Peyer's patch (tissue), 4 donors: ENCODE results near the gene MCCC1. TPM values are rescaled to one million over a fixed set of nuclear protein-coding genes. Genes with fewer than 3 reads are reported as not detected.
"Not testable (repeated sequence)": the region's sequence is repeated elsewhere in the genome, so short reads cannot be mapped to it uniquely, and the experiment has no call there.

Source experiments
- DNase-seq, 3 donors: peaks; one replicate each; pipeline ENCODE4 v3.0.0-alpha.2; 2017 to 2019
- H3K27ac ChIP-seq, 4 donors: fragments of 200-600 bp; sonication (generic); one replicate each; pipeline ENCODE4 v1.5.1; 2016 to 2019
- H3K27me3 ChIP-seq, 2 donors: fragments of 200-600 bp; sonication (generic); one replicate each; pipeline ENCODE4 v1.5.1; 2019
- H3K36me3 ChIP-seq, 3 donors: fragments of 200-600 bp; sonication (generic); one replicate each; pipeline ENCODE4 v1.5.1; 2016 to 2019
- H3K4me1 ChIP-seq, 4 donors: fragments of 200-600 bp; sonication (generic); one replicate each; pipeline ENCODE4 v1.5.1; 2016 to 2019
- H3K4me3 ChIP-seq, 4 donors: fragments of 200-600 bp; sonication (generic); 1 replicate in 3 of 4; 2 replicates in 1 of 4; pipeline ENCODE4 v1.5.1; 2016 to 2019; ENCODE audit warnings: mild to moderate bottlenecking in 1 of 4
- H3K9me3 ChIP-seq, 4 donors: fragments of 200-600 bp; sonication (generic); one replicate each; pipeline ENCODE4 v1.5.1; 2016 to 2019; ENCODE audit warnings: mild to moderate bottlenecking in 1 of 4
- POLR2A ChIP-seq, 2 donors: fragments of 450-650 bp; IDR thresholded peaks; one replicate each; pipeline ENCODE4 v1.5.1; 2017; ENCODE audit warnings: antibody characterized with exemption in 2 of 2, mild to moderate bottlenecking in 2 of 2, moderate library complexity in 2 of 2
- total RNA-seq, 4 donors: library from RNA; depleted of rRNA; stranded (reverse); fragments of >200 nt; gene quantifications; one replicate each; pipeline ENCODE4 v1.1.0, GENCODE V29; 2016
- TF ChIP-seq, protein P1 (sequence below), 6 experiments: fragments of 450-650 bp in 4 of 6; fragments of 200-600 bp in 2 of 6; sonication (generic) in 1 of 6; IDR thresholded peaks; one replicate each; pipeline ENCODE4 v1.5.1; 2017 to 2019; ENCODE audit warnings: antibody characterized with exemption in 6 of 6, mild to moderate bottlenecking in 3 of 6, moderate library complexity in 1 of 6

Gene MCCC1
- total RNA-seq, 4 donors from 2014 or later: 20.3 to 57.8 (median 21.9) TPM

DNA sequence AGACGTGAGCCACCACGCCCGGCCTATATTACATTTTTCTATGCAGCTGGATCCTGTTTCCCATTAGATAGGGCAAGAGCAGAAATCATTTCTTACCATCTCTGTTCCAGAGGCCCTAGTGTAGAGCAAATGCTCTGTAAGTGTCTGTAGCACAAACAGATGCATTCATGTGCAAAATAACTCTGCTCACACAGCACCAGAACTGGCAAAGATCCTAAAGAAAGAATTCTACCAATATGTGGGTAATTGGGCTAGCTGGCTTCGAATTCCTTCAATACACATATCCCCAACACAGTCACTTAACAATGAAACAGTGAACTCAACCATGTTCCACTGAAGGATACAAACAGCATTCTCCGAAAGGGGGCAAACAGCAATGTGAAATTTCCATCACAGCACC is 86.2 kb downstream of the MCCC1 start:
- H3K4me1 ChIP-seq: no peaks in the 10 kb centered on the region
- no peak overlapping the region for H3K4me3 ChIP-seq
- no peak overlapping the region for H3K27ac ChIP-seq
- DNase-seq: no peak
- H3K27me3 ChIP-seq: no peaks in the 10 kb centered on the region
- no peaks in the 10 kb centered on the region for H3K9me3 ChIP-seq
- TF ChIP-seq, protein P1, sequence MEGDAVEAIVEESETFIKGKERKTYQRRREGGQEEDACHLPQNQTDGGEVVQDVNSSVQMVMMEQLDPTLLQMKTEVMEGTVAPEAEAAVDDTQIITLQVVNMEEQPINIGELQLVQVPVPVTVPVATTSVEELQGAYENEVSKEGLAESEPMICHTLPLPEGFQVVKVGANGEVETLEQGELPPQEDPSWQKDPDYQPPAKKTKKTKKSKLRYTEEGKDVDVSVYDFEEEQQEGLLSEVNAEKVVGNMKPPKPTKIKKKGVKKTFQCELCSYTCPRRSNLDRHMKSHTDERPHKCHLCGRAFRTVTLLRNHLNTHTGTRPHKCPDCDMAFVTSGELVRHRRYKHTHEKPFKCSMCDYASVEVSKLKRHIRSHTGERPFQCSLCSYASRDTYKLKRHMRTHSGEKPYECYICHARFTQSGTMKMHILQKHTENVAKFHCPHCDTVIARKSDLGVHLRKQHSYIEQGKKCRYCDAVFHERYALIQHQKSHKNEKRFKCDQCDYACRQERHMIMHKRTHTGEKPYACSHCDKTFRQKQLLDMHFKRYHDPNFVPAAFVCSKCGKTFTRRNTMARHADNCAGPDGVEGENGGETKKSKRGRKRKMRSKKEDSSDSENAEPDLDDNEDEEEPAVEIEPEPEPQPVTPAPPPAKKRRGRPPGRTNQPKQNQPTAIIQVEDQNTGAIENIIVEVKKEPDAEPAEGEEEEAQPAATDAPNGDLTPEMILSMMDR (IDR thresholded peaks at IDR 0.05): no peak
- TF ChIP-seq POLR2A (IDR thresholded peaks at IDR 0.05): no peak
- H3K36me3 ChIP-seq: peaks cover 0 to 27% (median 0%) of the 10 kb centered on the region in 3 donors

DNA sequence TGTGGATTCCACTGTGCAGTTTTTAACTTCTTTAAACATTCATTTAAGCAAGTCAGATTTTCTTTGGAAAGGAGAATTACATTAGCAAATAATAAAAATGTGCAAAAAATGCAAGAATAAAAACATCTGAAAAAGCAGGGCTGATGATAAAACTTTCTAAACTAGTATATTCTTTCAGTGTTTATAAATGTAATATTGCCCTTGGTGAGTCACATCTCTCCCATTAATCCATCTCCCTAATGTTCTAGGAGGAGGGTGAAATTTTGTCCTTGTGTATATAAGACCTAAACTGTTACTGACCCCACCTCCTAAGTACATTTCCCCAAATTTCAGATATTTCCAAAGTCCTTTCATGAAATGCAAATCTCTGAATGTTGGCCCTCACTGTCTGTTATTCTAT is 90.5 kb downstream of the MCCC1 start:
- TF ChIP-seq POLR2A (IDR thresholded peaks at IDR 0.05): no peak
- TF ChIP-seq, protein P1 (IDR thresholded peaks at IDR 0.05): no peak
- no peaks in the 10 kb centered on the region for H3K27me3 ChIP-seq
- H3K9me3 ChIP-seq: no peaks in the 10 kb centered on the region
- no peak for DNase-seq
- H3K27ac ChIP-seq: no peak overlapping the region
- H3K4me1 ChIP-seq: no peaks in the 10 kb centered on the region
- H3K36me3 ChIP-seq: peaks cover 0 to 2% (median 0%) of the 10 kb centered on the region in 3 donors
- H3K4me3 ChIP-seq: no peak overlapping the region

DNA sequence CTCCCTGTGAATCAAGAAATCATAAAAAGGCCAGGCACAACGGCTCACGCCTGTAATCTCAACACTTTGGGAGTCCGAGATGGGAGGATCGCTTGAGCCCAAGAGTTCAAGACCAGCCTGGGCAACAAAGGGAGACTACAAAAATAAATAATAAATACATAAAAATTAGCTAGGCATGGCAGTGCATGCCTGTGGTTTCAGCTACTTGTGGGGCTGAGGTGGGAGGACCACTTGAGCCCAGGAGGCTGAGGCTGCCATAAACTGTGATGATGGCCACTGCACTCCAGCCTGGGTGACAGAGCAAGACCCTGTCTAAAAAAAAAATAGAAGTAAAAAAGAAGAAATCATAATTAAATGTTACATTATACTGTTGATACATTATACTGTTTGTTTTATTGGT is 91.0 kb downstream of the MCCC1 start:
- H3K4me3 ChIP-seq: no peak overlapping the region

DNA sequence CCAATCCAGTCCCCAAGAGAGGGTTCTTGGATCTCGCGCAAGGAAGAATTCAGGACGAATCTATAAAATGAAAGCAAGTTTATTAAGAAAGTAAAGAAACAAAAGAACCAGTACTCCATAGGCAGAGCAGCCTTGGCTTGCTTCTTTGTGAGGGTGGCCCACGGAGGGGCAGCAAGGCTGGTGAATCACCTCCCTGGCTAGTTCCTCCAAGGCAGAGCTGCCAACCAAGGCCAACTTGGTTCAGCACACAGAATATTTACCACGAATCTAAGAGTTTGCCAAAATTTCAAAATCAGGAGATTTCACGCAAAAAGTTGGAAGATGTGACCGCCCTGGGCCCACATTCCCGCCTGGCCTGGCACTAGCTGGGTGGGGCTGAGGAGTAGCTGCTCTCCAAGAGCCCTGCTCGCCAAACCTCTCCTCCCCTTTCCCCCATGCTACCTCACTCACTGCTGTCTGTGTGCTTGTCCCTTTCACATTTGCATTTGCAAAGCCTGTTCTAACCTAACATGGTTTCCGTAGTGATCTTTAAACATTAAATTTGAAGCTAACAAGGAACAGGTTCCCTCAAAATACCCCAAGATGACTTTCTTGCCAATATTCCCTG is 92.8 kb downstream of the MCCC1 start:
- H3K27ac ChIP-seq: no peak overlapping the region
- TF ChIP-seq, protein P1 (IDR thresholded peaks at IDR 0.05): no peak
- no peak for TF ChIP-seq POLR2A (IDR thresholded peaks at IDR 0.05)
- no peaks in the 10 kb centered on the region for H3K4me1 ChIP-seq
- no peaks in the 10 kb centered on the region for H3K27me3 ChIP-seq
- no peaks in the 10 kb centered on the region for H3K36me3 ChIP-seq
- no peak overlapping the region for H3K4me3 ChIP-seq
- H3K9me3 ChIP-seq: no peaks in the 10 kb centered on the region
- no peak for DNase-seq

More for the DNA sequence above, 91.0 kb downstream of the MCCC1 start:
- H3K9me3 ChIP-seq: no peaks in the 10 kb centered on the region
- DNase-seq: no peak
- no peaks in the 10 kb centered on the region for H3K27me3 ChIP-seq
- H3K36me3 ChIP-seq: no peaks in the 10 kb centered on the region
- H3K27ac ChIP-seq: no peak overlapping the region
- TF ChIP-seq, protein P1 (IDR thresholded peaks at IDR 0.05): no peak
- no peak for TF ChIP-seq POLR2A (IDR thresholded peaks at IDR 0.05)
- H3K4me1 ChIP-seq: no peaks in the 10 kb centered on the region

DNA sequence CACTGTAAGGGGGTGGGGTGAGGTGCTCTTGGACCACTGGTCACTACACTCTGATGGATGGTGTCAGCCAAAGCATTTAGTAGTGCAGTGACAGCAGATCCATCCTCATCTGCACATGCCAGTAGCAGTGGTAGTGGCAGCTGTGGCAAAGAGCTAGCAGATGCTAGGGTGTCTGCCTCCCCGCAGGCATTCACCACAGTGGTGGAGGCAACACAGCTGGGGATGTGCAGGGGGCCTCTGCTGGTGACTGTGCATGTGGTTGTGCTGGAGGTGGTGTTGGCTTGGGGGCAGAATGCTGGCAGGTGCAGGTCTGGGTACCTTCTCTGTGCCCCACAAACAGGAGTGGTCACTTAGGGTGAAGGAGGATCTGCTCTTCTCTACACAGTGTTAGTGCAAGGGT is 99.5 kb downstream of the MCCC1 start:
- no peak for DNase-seq
- Histone ChIP-seq H3K27ac (no peak overlapping the region), H3K9me3 (peaks cover 0 to 4% (median 0%) of the 10 kb centered on the region in 4 donors), H3K27me3 (no peaks in the 10 kb centered on the region), H3K4me1 (no peaks in the 10 kb centered on the region), H3K4me3 (no peak overlapping the region), H3K36me3 (no peaks in the 10 kb centered on the region)
- TF ChIP-seq POLR2A (IDR thresholded peaks at IDR 0.05): no peak
- TF ChIP-seq, protein P1 (IDR thresholded peaks at IDR 0.05): no peak

DNA sequence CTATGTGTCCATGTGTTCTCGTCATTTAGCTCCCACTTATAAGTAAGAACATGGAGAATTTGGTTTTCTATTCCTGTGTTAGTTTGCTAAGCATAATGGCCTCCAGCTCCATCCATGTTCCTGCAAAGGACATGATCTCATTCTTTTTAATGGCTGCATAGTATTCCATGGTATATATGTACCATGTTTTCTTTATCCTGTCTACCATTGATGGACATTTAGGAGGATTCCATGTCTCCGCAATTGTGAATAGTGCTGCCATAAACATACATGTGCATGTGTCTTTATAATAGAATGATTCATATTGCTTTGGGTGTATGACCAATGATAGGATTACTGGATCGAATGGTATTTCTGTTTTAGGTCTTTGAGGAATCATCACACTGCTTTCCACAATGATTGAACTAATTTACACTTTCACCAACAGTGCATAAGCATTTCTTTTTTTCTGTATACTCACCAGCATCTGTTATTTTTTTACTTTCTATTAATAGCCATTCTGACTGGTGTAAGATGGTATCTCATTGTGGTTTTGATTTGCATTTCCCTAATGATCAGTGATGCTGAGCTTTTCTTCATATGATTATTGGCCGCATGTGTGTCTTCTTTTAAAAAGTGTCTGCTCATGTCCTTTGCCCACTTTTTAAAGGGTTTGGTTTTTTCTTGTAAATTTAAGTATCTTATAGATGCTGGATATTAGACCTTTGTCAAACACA is 105.7 kb downstream of the MCCC1 start:
- not testable (repeated sequence) for H3K4me1 ChIP-seq, H3K9me3 ChIP-seq, H3K27ac ChIP-seq, H3K4me3 ChIP-seq, DNase-seq, H3K36me3 ChIP-seq, H3K27me3 ChIP-seq
